Sigmoid colon (tissue), 7 donors: ENCODE data around the gene ENPP7. TPM values are rescaled to one million over a fixed set of nuclear protein-coding genes. Genes with fewer than 3 reads are reported as not detected.

Experiments
- DNase-seq: peaks from one replicate; pipeline ENCODE4 v3.0.0-alpha.2; 2019
- H3K27ac ChIP-seq, 4 donors: fragments of 200-600 bp; sonication (generic); one replicate each; pipeline ENCODE4 v1.5.1; 2016 to 2019; ENCODE audit warnings: mild to moderate bottlenecking in 1 of 4
- H3K27me3 ChIP-seq, 3 donors: fragments of 200-600 bp; sonication (generic); one replicate each; pipeline ENCODE4 v1.5.1; 2019; ENCODE audit warnings: mild to moderate bottlenecking in 1 of 3
- H3K36me3 ChIP-seq, 4 donors: fragments of 200-600 bp; sonication (generic); one replicate each; pipeline ENCODE4 v1.5.1; 2016 to 2019
- H3K4me1 ChIP-seq, 4 donors: fragments of 200-600 bp; sonication (generic); one replicate each; pipeline ENCODE4 v1.5.1; 2017 to 2019
- H3K4me3 ChIP-seq, 4 donors: fragments of 200-600 bp; sonication (generic); one replicate each; pipeline ENCODE4 v1.5.1; 2017 to 2019; ENCODE audit warnings: mild to moderate bottlenecking in 2 of 4, moderate library complexity in 1 of 4
- H3K9me3 ChIP-seq, 4 donors: fragments of 200-600 bp in 3 of 4; sonication (generic) in 3 of 4; one replicate each; pipeline versions ENCODE4 v1.5.1 to v1.6.1; 2013 to 2019
- EP300 ChIP-seq, 4 donors: sonication (generic); formaldehyde crosslinking; IDR thresholded peaks; one replicate each; pipeline ENCODE4 v1.6.1; 2017; ENCODE audit warnings: antibody characterized with exemption in 4 of 4
- POLR2A ChIP-seq, 2 donors: fragments of 450-650 bp; IDR thresholded peaks; one replicate each; pipeline ENCODE4 v1.6.1; 2016; ENCODE audit warnings: antibody characterized with exemption in 2 of 2, mild to moderate bottlenecking in 2 of 2, moderate library complexity in 2 of 2
- POLR2AphosphoS5 ChIP-seq, 4 donors: sonication (generic); formaldehyde crosslinking; IDR thresholded peaks; one replicate each; pipeline ENCODE4 v1.6.1; 2017; ENCODE audit warnings: antibody characterized with exemption in 4 of 4
- WGBS, 2 donors: extraction: QIAGEN DNeasy Blood & Tissue Kit; methylation state at CpG; one replicate each; pipeline ENCODE4 v1.1.7; 2013; 5-methylcytosine and 5-hydroxymethylcytosine counted together
- intact Hi-C: fragments of 100-400 bp; cut with DNase I; formaldehyde crosslinking; loops from one replicate; pipeline ENCODE4 v1.15.1; 2023
- polyA plus RNA-seq, 3 donors: library from polyadenylated mRNA; stranded (reverse); fragments of 200-250 nt; gene quantifications; one replicate each; pipeline ENCODE4 v1.2.3, GENCODE V29; 2013
- total RNA-seq, 4 donors: library from RNA; depleted of rRNA; stranded (reverse); fragments of >200 nt; gene quantifications; one replicate each; pipeline ENCODE4 v1.1.0, GENCODE V29; 2016
- TF ChIP-seq, protein P1 (sequence below), 4 experiments: fragments of 450-650 bp in 3 of 4; fragments of 200-600 bp in 1 of 4; IDR thresholded peaks; one replicate each; pipeline ENCODE4 v1.5.1; 2016 to 2019; ENCODE audit warnings: antibody characterized with exemption in 4 of 4, mild to moderate bottlenecking in 3 of 4, moderate library complexity in 2 of 4
- donor health status: healthy with polysubstance abuse.
- donor health status: Bipolar disorder and iron deficiency.
- donor health status: healthy.

Gene ENPP7
- total and polyA plus RNA-seq, 7 donors = not detected

DNA sequence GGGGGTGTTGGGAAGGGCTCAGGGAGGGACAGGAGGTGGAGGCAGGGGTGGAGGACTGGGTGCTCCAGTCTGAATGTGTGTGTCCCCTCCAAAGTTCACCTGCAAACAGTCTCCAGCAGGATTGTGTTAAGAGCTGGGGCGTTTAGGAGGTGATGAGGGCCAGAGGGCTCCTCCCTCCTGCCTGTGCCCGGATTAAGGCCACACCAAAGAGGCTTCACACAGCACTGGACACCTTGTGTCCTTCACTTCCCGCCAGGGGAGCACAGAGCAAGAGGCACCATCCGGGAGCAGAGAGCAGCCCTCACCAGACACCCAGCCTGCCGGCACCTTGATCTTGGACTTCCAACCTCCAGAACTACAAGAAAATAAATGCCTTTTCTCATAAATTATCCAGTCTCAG is 30.2 kb upstream of the ENPP7 start:
- Histone ChIP-seq H3K27ac (no peak overlapping the region), H3K36me3 (no peaks in the 10 kb centered on the region), H3K4me1 (peaks cover 0 to 17% (median 14%) of the 10 kb centered on the region in 4 donors), H3K9me3 (no peaks in the 10 kb centered on the region), H3K4me3 (no peak overlapping the region), H3K27me3 (no peaks in the 10 kb centered on the region)
- no peak for DNase-seq
- intact Hi-C loops = no loop called here
- TF ChIP-seq, protein P1, sequence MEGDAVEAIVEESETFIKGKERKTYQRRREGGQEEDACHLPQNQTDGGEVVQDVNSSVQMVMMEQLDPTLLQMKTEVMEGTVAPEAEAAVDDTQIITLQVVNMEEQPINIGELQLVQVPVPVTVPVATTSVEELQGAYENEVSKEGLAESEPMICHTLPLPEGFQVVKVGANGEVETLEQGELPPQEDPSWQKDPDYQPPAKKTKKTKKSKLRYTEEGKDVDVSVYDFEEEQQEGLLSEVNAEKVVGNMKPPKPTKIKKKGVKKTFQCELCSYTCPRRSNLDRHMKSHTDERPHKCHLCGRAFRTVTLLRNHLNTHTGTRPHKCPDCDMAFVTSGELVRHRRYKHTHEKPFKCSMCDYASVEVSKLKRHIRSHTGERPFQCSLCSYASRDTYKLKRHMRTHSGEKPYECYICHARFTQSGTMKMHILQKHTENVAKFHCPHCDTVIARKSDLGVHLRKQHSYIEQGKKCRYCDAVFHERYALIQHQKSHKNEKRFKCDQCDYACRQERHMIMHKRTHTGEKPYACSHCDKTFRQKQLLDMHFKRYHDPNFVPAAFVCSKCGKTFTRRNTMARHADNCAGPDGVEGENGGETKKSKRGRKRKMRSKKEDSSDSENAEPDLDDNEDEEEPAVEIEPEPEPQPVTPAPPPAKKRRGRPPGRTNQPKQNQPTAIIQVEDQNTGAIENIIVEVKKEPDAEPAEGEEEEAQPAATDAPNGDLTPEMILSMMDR (IDR thresholded peaks at IDR 0.05) = no peak
- no peak for TF ChIP-seq EP300 (IDR thresholded peaks at IDR 0.05)
- TF ChIP-seq POLR2AphosphoS5 (IDR thresholded peaks at IDR 0.05) = no peak
- TF ChIP-seq POLR2A (IDR thresholded peaks at IDR 0.05) = no peak
- WGBS, 2 donors = 12 to 51% methylated on average over 5 of the region's 5 CpGs

DNA sequence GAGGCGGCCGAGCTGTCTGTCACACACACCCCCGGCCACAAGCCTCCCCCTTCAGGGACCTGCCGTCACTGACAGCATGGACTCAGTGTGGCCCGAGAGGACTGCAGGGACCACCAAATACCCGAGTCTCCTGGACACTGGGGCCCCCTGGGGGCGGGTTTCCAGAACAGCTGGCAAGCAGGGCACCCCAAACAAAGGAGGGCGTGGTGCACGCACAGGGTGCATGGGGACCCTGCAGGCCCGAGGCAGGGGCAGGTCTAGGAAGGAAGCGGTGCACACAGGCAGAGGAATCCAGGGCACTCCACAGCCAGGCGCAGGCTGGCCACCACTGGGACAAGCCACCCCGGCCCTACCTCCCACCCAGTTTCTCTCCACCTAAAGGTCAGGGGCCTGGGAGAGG is 28.7 kb upstream of the ENPP7 start:
- peaks cover 0 to 13% (median 10%) of the 10 kb centered on the region in 4 donors for H3K4me1 ChIP-seq
- no peaks in the 10 kb centered on the region for H3K36me3 ChIP-seq
- no peaks in the 10 kb centered on the region for H3K9me3 ChIP-seq
- 38 to 56% methylated on average over 13 of the region's 13 CpGs for WGBS, 2 donors
- H3K4me3 ChIP-seq = no peak overlapping the region
- intact Hi-C loops = no loop called here
- TF ChIP-seq, protein P1 (IDR thresholded peaks at IDR 0.05) = no peak
- TF ChIP-seq POLR2AphosphoS5 (IDR thresholded peaks at IDR 0.05) (no peak), EP300 (IDR thresholded peaks at IDR 0.05) (no peak), POLR2A (IDR thresholded peaks at IDR 0.05) (no peak)
- H3K27me3 ChIP-seq = no peaks in the 10 kb centered on the region
- no peak for DNase-seq
- no peak overlapping the region for H3K27ac ChIP-seq

DNA sequence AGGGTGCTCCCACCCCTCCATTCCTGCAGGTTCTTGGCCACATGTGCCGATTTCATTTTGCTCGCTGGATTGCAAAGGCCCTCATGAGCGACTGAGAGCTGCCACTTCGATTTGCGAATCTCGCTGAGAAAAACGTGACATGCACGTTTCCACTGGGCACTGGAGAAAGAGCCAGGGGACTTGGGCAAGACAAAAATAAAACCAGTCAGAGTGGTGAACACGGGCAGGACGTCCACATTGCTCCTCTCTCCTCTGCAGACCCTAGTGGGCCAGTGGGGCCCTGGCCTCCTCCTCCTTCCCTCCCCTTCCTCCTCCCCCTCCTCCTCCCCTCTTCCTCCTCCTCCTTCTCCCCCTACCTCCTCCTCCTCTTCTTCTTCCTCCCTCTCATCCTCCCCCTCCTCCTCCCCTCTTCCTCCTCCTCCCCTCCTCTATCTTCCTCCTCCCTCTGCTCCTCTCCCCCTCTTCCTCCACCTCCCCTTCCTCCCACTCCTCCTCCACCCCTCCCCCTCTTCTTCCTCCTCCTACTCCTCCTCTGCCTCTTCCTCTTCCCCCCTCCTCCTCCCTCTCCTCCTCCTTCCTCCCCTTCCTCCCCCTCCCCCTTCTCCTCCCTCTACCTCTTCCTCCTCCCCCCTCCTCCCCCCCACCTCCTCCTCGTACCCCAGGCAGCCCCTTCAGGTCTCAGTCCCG is 28.1 kb upstream of the ENPP7 start:
- H3K4me1 ChIP-seq = peaks cover 0 to 18% (median 16%) of the 10 kb centered on the region in 4 donors
- H3K27ac ChIP-seq = no peak overlapping the region
- no peaks in the 10 kb centered on the region for H3K36me3 ChIP-seq
- 46 to 52% methylated on average over 12 of the region's 12 CpGs for WGBS, 2 donors
- DNase-seq = no peak
- TF ChIP-seq POLR2AphosphoS5 (IDR thresholded peaks at IDR 0.05) (no peak), POLR2A (IDR thresholded peaks at IDR 0.05) (no peak), EP300 (IDR thresholded peaks at IDR 0.05) (no peak)
- TF ChIP-seq, protein P1 (IDR thresholded peaks at IDR 0.05) = no peak
- intact Hi-C loops = no loop called here
- H3K9me3 ChIP-seq = no peaks in the 10 kb centered on the region
- no peaks in the 10 kb centered on the region for H3K27me3 ChIP-seq
- H3K4me3 ChIP-seq = no peak overlapping the region

DNA sequence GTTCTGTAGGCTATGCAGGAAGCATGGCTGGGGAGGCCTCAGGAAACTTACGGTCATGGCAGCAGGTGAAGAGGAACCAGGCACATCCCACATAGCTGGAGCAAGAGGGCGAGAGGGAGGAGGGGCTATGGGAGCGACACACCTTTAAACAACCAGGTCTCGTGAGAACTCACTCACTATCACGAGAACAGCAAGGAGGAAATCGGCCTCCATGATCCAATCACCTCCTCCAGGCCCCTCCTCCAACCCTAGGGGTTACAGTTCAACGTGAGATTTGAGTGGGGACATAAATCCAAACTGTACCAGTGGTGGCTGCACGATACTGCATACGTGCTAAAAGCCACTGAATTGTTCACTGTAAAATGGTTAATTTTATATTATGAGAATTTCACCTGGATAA is 26.1 kb upstream of the ENPP7 start:
- Histone ChIP-seq H3K4me1 (peaks cover 0 to 31% (median 25%) of the 10 kb centered on the region in 4 donors), H3K4me3 (no peak overlapping the region), H3K27me3 (no peaks in the 10 kb centered on the region), H3K9me3 (no peaks in the 10 kb centered on the region), H3K36me3 (no peaks in the 10 kb centered on the region), H3K27ac (no peak overlapping the region)
- 70 to 83% methylated on average over 9 of the region's 9 CpGs for WGBS, 2 donors
- no peak for TF ChIP-seq POLR2A (IDR thresholded peaks at IDR 0.05)
- TF ChIP-seq POLR2AphosphoS5 (IDR thresholded peaks at IDR 0.05) = no peak
- TF ChIP-seq EP300 (IDR thresholded peaks at IDR 0.05) = no peak
- TF ChIP-seq, protein P1 (IDR thresholded peaks at IDR 0.05) = no peak
- intact Hi-C loops = loop anchor here (5.0 kb wide), 2 partner anchors 92 to 312 kb away; partner anchors contain the start of gene RBFOX3
- no peak for DNase-seq
